ENCODE results near the gene ZMAT2.

ZMAT2 gene

GRCh38 chr5:140733098-140733497, 32.9 kb downstream of the ZMAT2 start:
- H3K4me3 ChIP-seq (ENCODE audit: control insufficient read depth, low read depth, low read length), result no peak overlapping the region
- no peak for DNase-seq (ENCODE audit: low read depth)
- TF ChIP-seq, protein P1, sequence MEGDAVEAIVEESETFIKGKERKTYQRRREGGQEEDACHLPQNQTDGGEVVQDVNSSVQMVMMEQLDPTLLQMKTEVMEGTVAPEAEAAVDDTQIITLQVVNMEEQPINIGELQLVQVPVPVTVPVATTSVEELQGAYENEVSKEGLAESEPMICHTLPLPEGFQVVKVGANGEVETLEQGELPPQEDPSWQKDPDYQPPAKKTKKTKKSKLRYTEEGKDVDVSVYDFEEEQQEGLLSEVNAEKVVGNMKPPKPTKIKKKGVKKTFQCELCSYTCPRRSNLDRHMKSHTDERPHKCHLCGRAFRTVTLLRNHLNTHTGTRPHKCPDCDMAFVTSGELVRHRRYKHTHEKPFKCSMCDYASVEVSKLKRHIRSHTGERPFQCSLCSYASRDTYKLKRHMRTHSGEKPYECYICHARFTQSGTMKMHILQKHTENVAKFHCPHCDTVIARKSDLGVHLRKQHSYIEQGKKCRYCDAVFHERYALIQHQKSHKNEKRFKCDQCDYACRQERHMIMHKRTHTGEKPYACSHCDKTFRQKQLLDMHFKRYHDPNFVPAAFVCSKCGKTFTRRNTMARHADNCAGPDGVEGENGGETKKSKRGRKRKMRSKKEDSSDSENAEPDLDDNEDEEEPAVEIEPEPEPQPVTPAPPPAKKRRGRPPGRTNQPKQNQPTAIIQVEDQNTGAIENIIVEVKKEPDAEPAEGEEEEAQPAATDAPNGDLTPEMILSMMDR (conservative IDR thresholded peaks at IDR 0.05; ENCODE audit: control insufficient read depth, insufficient read depth, low read depth, low read length), result no peak

DNA sequence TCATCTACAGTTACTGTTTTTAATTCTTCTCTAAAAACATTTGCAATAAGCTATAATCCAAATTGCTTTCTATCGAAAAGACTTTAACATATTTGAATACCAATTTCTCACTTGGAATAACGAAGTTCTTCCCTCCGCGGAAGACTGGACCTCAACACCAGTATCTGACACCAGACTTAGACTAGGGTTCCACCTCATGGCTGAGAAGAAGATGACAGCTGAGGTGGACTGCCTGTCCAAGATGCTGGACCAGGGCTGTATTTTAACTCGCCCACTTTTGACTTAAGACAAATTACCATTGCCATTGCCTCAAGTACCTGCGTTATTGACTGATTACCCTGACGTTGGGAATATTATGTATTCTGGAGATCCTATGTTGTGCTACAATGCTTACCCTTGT, 34.1 kb downstream of the ZMAT2 start:
- TF ChIP-seq, protein P1 (conservative IDR thresholded peaks at IDR 0.05; ENCODE audit: control insufficient read depth, insufficient read depth, low read depth, low read length), result peak; percentile 33
- no peak overlapping the region for H3K4me3 ChIP-seq (ENCODE audit: control insufficient read depth, low read depth, low read length)
- peak; percentile 21 for DNase-seq (ENCODE audit: low read depth)

GRCh38 chr5:140737486-140737885, 37.2 kb downstream of the ZMAT2 start:
- no peak for DNase-seq (ENCODE audit: low read depth)
- TF ChIP-seq, protein P1 (conservative IDR thresholded peaks at IDR 0.05; ENCODE audit: control insufficient read depth, insufficient read depth, low read depth, low read length), result no peak
- H3K4me3 ChIP-seq (ENCODE audit: control insufficient read depth, low read depth, low read length), result no peak overlapping the region

GRCh38 chr5:140741967-140742366, 41.7 kb downstream of the ZMAT2 start:
- TF ChIP-seq, protein P1 (conservative IDR thresholded peaks at IDR 0.05; ENCODE audit: control insufficient read depth, insufficient read depth, low read depth, low read length), result no peak
- no peak overlapping the region for H3K4me3 ChIP-seq (ENCODE audit: control insufficient read depth, low read depth, low read length)
- no peak for DNase-seq (ENCODE audit: low read depth)

DNA sequence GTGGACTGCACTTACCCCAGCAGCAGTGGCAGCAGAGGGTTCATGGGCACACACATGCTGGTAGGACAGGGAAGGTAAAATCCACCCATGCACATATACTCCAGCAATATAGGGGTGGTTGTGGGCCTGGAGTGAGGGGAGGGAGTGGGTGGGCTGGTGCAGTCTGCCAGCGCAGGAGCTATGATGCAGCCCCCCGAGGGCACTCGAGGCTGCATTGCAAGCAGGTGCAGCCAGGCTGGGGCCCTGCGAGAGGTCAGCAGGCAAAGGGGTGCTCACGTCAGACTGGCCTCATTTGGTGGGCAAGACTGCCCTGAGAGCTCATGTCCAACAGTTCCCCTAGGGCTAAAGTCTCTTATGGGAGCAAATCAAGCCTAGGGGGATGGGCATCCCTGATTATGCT, 53.3 kb downstream of the ZMAT2 start:
- no peak for DNase-seq (ENCODE audit: low read depth)
- TF ChIP-seq, protein P1 (conservative IDR thresholded peaks at IDR 0.05; ENCODE audit: control insufficient read depth, insufficient read depth, low read depth, low read length), result no peak
- H3K4me3 ChIP-seq (ENCODE audit: control insufficient read depth, low read depth, low read length), result no peak overlapping the region
